AG09319 (cell line): Measurements from ENCODE around the gene KLK12.

ENCODE experiments used
- DNase-seq: peaks from one replicate; pipeline ENCODE4 v3.0.0-alpha.2; 2010; ENCODE audit warnings: low read depth; ENCODE audit errors: extremely low read depth
- TF ChIP-seq, protein P1 (sequence below): IDR thresholded peaks from 2 replicates; pipeline ENCODE4 v1.5.1; 2011; ENCODE audit warnings: low read depth, mild to moderate bottlenecking, inconsistent platforms, low read length, moderate library complexity

The KLK12 gene, protein sequence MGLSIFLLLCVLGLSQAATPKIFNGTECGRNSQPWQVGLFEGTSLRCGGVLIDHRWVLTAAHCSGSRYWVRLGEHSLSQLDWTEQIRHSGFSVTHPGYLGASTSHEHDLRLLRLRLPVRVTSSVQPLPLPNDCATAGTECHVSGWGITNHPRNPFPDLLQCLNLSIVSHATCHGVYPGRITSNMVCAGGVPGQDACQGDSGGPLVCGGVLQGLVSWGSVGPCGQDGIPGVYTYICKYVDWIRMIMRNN

DNA sequence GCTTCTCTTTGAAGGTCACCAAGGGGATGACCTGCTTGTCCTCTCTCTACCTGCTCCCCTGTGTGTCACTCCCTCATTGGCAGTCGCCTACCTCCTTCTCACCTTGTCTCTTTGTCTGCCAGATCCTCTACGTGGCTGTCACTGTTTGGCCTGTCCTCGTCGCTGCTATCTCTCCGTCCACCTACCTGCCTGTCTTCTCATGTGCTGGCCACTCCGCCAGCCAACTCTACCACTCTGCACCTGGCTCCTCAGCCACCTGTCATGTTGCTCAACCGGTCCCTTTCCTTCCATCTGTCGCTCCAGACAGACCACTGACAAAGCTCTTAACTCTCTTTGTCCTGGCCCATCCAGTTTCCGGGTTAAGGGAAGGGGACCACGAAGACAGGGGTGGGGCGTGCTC lies at the start of gene KLK12:
TSS of gene KLK12 (minus strand) at position 299 of the 400 bp plus-strand sequence. CDS start 381 bp downstream, outside the sequence.
- no peak for DNase-seq
- TF ChIP-seq, protein P1, sequence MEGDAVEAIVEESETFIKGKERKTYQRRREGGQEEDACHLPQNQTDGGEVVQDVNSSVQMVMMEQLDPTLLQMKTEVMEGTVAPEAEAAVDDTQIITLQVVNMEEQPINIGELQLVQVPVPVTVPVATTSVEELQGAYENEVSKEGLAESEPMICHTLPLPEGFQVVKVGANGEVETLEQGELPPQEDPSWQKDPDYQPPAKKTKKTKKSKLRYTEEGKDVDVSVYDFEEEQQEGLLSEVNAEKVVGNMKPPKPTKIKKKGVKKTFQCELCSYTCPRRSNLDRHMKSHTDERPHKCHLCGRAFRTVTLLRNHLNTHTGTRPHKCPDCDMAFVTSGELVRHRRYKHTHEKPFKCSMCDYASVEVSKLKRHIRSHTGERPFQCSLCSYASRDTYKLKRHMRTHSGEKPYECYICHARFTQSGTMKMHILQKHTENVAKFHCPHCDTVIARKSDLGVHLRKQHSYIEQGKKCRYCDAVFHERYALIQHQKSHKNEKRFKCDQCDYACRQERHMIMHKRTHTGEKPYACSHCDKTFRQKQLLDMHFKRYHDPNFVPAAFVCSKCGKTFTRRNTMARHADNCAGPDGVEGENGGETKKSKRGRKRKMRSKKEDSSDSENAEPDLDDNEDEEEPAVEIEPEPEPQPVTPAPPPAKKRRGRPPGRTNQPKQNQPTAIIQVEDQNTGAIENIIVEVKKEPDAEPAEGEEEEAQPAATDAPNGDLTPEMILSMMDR: no peak

DNA sequence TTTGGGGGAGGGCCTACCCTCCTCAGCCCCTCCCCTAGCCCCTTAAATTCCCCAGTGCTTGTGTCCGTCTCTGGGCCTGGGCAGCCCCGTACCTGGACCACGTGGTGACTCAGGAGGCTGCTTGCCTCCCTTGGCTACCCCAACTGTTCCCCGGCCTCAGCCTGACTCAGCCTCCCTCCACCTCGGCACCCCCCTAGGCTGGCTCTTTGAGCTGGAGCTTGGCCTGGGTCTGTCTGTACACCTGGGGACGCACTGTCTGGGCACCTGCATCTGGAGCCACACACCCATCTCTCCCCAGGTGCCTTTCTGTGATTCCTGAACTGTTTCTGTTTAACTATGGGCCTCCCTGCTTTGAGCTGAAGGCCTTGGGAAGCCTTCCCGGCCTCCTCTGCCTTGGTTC lies 49.7 kb upstream of the KLK12 start:
- TF ChIP-seq, protein P1: no peak
- no peak for DNase-seq

DNA sequence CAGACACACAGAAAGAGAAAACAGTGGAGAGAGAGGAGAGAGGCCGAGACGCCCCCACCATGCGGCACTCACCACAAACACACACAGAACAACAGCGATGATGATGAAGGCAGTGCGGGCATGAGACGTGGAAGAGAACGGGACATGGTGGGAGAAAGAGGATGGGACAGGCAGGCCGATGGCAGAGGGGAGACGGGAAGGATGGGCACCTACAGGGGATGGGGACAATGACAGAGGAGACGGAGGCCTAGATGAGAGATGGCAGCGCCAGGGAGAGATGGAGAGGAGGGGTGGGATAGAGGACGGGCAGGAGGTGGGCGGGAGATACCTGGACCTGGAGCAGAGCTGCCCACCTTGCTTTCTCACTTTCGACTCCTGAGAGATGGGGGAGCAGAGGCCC lies 49.0 kb upstream of the KLK12 start:
- TF ChIP-seq, protein P1: no peak
- no peak for DNase-seq

DNA sequence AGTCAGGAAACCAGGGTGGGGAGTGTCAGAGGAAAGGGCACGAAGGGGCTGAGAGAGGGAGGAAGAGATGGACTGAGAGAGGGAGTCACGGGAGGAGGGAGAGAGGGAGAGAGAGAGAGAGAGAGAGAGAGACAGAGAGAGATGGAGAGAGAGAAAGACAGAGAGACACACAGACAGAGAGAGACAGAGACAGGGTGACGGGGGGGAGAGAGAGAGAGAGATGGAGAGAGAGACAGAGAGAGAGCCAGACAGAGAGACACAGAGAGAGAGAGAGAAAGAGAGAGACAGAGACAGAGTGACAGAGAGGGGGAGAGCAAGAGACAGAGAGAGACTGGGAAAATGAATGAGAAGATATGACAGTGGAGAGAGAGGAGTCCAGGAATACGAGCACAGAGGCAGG lies 48.4 kb upstream of the KLK12 start:
- TF ChIP-seq, protein P1: no peak
- no peak for DNase-seq

DNA sequence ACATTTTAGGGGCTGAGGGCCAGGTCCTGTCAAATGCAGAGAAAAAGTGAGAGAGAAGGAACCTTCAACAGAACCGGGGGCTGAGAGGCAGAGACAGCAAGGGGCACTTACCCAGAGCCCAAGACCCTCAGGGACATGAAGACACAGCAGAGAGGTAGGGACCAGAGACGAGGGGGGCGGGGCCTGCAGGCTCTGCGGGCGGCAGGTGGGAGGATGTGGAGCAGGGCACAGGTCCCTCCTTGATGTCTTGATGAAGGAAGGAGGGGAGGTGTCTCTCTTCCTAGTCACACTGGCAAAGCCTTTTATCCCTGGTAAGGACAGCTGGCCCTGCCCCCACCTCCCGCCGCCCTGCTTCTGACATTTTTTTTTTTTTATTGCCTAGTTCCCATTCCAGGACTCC lies 47.8 kb upstream of the KLK12 start, which contains the start of gene KLK14:
TSS of gene KLK14 (minus strand) at position 277 of the 400 bp plus-strand sequence. CDS start at position 4, 273 bp downstream.
- no peak for DNase-seq
- TF ChIP-seq, protein P1: no peak

DNA sequence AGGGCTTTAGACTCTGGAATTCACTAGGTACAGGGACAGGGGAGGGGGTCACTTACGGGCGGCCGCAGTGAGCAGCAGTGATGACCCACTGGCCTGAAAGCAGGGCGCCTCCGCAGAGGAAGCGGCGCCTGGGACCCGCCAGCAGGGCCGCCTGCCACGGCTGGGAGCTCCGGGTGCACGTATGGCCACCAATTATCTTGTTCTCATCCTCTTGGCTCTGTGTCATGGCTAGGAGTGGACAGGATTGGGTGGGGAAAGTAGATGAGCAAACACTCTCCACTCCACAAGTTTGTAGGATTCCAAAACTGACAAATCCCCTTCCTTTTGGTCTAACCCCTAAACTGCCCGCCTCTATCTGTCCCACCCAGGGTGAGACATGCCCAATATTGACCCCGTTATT lies 46.7 kb upstream of the KLK12 start:
- no peak for DNase-seq
- TF ChIP-seq, protein P1: no peak

DNA sequence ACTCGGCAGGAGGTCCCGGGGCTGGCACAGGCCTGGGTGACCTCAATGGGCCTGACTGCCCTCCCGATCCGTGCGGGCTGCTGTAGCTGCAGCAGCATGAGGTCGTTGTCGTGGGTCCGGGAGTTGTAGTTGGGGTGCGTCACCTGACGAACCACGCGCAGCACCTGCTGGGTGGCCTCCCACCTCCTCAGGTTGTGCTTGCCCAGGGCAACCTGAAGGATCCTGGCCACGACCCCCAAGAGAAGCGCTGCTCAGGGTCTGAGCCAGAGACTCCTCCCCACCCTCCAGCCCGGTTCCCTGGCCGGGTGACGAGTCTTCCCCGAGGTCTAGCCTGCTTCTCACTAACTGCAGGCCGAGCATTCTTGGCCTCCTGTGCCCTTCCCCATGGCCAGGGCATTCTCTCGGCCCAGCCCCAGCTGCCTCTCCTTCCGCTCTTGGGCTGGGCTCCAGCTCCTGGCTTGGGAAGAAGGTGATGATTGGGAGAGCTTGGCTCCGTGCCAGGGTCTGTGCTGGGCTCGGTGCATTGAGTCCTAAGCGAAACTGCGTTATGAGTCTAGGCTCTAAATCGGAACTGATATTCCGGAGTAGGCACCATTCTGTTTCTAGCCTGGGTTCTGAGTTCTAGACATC lies 44.8 kb upstream of the KLK12 start:
- TF ChIP-seq, protein P1: no peak
- DNase-seq: no peak
